Activated CD4-positive, alpha-beta T cell treated with anti-CD3 and anti-CD28 coated beads, Interleukin-2, Interleukin-4, amounts not matched to agents 100 ng/mL and 50 ng/mL, durations not matched to agents 16 hours and 8 hours (primary cell): ENCODE measurements around the gene CUEDC1.

Experiments used
- DNase-seq: peaks from one replicate; pipeline ENCODE4 v3.0.0-alpha.2; 2020; ENCODE audit warnings: low spot score

Gene CUEDC1, protein sequence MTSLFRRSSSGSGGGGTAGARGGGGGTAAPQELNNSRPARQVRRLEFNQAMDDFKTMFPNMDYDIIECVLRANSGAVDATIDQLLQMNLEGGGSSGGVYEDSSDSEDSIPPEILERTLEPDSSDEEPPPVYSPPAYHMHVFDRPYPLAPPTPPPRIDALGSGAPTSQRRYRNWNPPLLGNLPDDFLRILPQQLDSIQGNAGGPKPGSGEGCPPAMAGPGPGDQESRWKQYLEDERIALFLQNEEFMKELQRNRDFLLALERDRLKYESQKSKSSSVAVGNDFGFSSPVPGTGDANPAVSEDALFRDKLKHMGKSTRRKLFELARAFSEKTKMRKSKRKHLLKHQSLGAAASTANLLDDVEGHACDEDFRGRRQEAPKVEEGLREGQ

GRCh38 chr17:57955183-57955931, at the start of gene CUEDC1:
Gene CUEDC1 (minus strand): TSS chr17:57955412. CDS start chr17:57885564, 69,848 bp downstream.
- peak; percentile 56 for DNase-seq

- no peak for DNase-seq
Observed at GRCh38 chr17:58004060-58004459, 48.8 kb upstream of the CUEDC1 start.

DNA sequence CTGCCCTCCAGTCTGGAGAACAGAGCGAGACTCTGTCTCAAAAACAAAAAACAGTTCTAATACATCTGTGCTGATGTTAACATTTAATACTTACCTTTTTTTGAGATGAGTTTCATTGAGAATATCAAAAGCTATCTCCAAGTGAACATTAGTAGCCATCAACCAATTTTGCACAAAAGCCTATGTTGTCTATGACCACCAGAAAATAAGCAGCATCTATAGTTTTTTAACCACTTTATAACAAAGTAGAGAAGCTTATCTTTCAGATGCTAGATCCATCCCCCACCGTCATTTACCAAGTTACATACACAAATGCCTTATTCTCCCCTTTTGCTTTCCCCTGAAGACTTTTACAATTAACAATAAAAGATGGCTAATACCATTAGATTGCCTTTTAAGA, 47.8 kb upstream of the CUEDC1 start:
- no peak for DNase-seq

DNA sequence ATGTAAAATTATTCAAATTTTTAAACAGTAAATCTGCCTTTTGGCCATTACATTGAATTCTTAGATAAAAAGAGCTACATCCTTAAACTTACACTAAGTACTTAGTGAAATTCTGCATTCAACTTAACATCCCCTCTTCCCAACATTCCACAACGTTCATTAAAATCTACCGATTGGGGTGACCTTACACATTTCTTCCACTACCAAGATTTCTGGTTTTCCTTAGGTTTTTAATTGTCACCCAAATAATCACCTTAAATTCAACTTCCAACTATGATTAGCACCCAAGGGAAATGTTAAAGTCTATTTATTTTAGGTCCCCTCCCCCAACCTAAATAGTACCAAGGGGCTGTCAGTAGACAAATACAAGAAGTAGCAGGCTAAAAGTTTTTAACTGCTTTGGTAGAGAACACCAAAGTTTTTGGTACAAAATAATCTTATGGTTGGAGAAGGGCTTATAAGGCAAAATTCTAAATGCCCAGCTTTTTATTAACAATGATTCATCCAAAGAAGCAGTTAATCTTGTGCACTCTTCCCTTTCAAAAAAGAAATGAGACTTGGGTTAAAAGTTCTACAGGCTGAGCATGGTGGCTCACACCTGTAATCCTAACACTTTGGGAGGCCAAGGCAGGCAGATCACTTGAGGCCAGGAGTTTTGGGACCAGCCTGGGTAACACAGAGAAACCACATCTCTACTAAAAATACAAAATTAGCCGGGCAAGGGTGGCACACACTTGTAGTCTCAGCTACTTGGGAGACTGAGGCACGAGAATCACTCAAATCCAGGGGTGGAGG, 47.1 kb upstream of the CUEDC1 start:
- no peak for DNase-seq

- no peak for DNase-seq
Observed at GRCh38 chr17:58001461-58002124, 46.4 kb upstream of the CUEDC1 start.

DNA sequence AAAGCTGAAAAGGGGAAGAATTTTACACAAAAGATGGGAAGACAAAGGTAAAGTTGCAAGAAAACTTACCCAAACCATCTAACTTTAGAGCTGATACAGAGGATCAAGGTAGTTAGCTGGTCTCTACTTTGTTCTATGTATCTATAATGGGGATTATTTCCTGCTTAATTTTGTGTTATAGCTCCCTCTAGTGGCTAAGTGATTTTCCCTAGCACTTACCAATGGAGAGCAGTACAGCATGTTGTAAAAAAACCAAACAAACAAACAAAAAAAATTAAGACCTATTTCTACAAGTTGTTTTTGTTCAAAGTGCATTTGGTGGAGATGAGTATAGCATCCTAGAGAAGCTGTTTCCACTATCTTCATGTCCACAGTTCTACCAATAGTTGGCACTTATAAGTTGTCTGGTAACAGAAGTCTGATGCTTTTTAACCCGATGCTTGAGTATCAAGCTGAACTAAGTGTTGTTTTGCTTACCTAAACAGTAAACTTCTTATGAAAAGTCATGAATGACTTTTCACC, 44.3 kb upstream of the CUEDC1 start:
- DNase-seq: peak; percentile 72

DNA sequence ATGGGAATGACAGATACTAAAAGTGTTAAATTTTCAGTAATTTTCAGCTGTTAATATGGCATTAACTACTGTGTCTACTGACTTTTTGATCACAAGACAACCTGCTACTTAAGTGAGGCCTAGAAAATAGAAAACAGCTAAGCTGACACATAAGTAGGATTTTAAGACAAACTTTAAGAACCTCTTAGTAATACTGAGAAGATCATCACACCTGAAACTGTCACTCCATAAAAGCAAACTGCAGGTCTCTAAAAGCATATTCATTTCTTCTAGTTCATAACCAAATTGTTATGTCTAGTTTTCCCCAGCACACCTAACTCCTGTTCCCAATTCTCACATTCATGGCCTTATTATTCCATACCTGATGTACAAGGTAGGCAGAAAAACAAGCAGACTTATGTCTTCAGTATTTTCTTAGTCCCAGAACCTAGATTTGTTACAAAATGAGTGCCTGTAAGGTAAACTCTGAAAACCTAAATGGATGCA, 43.8 kb upstream of the CUEDC1 start:
- no peak for DNase-seq

GRCh38 chr17:57997085-57997809, 42.0 kb upstream of the CUEDC1 start:
- DNase-seq: no peak

DNA sequence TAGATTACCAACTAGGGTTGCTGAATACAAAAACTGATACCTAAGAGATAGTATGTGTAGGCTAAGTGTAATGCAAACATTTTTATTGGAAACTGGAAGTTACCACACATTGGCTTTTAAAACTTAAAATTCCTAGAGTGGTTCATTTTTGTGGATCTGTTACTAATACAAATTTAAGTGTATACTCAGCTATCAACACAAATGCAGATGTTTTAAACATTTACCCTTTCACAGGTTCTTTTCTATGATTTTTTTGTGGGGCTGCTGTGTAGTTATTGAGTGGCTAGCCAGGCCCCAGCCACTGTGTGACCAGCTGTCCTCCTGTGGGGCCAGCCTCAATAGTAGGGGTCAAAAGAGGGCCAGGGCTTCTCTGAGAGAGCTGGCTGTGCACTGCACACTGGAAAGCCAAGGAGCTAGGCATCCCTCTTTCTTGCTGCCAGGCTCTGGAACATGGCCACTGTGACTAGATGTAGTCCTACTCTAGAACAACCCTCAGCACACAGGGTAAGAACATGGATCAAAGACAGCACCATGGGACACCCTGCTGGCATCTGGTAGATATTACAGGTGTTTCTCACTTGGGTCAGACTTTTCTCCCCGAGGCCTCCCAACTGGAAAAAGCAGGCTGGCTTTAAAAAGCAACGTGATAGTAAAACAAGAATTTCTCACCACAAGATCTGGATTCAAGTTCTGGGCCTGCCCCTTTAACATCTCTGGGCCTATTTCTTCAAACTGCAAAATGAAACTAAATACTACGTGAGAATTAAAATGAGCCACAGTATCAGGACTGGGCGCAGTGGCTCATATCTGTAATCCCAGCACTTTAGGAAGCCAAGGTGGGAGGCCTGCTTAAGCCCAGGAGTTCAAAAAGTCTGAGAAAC, 40.1 kb upstream of the CUEDC1 start:
- peak; percentile 63 for DNase-seq

DNA sequence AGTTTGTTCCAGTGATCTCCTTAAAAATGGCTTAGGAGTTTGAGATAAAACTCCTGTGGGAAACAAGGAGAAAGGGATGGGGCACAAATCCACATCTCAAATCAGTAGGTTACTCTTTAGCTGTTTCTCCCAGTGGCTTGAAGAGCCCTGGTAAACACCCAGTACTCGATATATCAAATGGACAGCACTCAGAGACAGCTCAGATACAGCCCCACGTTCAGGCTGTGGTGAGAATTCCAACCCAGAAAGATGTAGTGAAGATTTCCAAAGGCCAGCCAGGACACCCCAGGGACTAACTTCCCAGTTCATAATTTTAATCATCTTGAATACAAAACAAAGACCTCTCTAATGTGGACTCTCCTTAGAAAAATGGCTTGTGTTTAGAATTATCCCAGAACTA, 39.2 kb upstream of the CUEDC1 start:
- DNase-seq: no peak

GRCh38 chr17:57993471-57994365, 38.5 kb upstream of the CUEDC1 start:
- DNase-seq: no peak

GRCh38 chr17:57991537-57991936, 36.3 kb upstream of the CUEDC1 start:
- no peak for DNase-seq

DNA sequence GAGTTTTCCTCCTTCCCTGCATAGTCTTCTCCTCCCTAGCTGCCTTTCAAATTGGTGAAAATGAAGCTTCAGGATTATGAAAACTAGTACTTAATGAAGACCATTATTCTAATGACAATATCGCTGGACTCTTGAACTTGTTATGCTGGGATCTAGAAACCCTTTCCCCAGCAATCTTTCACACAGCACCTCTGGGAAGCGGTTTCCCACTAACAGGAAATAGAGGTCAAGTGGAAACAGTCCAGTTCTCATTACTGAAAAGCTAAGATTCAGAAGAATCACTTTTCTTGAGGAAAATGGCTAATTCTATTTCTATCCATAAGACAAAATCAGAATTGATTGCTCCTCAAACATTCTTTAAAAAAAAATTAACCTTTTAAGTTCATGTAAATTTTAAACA, 34.8 kb upstream of the CUEDC1 start:
- DNase-seq: no peak

- DNase-seq: peak; percentile 58
Observed at GRCh38 chr17:57988301-57989250, 33.4 kb upstream of the CUEDC1 start.

GRCh38 chr17:57987581-57988300, 32.5 kb upstream of the CUEDC1 start, which contains the start of gene VEZF1:
Gene VEZF1 (minus strand): TSS chr17:57988254. CDS start chr17:57988111, 143 bp downstream.
- DNase-seq: peak; percentile 71

DNA sequence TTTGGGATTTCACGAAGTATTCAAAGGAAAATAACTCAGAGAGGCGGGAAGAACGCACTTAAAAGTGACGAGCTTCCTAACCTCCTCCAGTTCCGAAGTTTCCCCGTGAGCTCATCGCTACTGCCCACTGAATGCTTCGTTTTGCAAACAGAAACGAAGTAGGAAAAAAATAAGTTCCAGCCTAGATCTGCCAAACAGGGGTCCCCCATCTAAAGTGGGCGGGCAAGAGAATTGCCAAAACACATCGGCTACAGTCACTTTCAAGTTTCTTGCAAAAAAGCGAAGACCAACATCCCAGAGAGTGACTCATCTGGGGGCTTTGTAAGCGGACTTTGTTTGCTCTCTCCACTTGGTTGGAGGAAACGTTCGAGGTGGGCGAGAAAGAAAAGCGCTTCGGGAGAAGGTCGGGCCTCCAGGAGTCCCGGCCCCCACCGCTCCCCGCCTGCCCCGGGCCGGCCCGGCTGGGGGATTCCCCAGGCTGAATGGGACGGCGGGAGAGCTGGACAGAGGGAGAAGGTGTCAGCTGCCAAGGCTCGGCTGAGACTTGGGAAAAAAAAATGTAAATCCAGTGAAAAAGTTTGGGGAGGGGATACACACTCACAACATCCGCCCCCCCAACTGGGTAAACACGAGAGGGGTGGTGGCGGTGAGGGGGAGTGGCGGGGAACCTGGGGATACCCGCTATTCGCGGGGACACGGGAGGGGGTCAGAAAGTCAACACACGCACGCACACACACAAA, 31.8 kb upstream of the CUEDC1 start:
- DNase-seq: no peak
